ENCODE data around the gene AKR1C2. TPM values are rescaled to one million over a fixed set of nuclear protein-coding genes. Genes with fewer than 3 reads are reported as not detected.

The AKR1C2 gene
- total and polyA plus RNA-seq, 9 of the 15 experiments (the other 6 are each of a cell fraction or from before 2014, with no cell fraction given) = 13.8 to 74.0 (median 30.5) TPM

DNA sequence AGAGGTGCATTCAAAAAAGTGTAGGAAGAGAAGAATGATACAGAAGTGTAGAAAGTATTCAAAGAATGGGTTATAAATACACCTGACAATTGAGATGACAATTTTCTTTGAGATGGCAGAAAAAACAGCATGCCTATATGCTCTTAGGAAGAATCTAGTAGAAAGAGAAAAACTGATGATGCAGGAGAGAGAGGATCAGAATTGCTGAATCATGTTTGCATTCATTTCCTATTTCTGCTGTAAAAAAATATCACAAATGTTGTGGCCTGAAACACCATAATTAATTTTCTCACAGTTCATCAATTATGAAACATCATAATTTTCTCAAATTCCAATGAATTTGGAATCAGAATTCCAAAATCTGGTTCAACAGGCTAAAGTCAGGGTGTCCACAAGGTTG is 50.3 kb downstream of the AKR1C2 start:
- H2AFZ ChIP-seq (ENCODE audit: low read depth, low read length) = peak overlapping the region; percentile 3; the same call in 1 of the 2 replicates
- no peaks in the 10 kb centered on the region for H3K36me3 ChIP-seq (ENCODE audit: control insufficient read depth, insufficient read depth, low read length)
- no peak for DNase-seq (ENCODE audit: extremely low read depth in 1 of 4, low spot score in 3 of 4)
- no peaks in the 10 kb centered on the region for H3K27me3 ChIP-seq (ENCODE audit: control insufficient read depth in 2 of 2, insufficient read depth in 2 of 2, low read length in 2 of 2)
- ChIA-PET CTCF (ENCODE audit: low intra/inter-chr PET ratio) (no interaction called here), POLR2A (no interaction called here)
- H4K20me1 ChIP-seq (replicated peaks; ENCODE audit: control insufficient read depth, insufficient read depth, low read length) = no peaks in the 10 kb centered on the region
- FAIRE-seq = peak; percentile 63
- ATAC-seq = no peak
- no peaks in the 10 kb centered on the region for H3K9me3 ChIP-seq (replicated peaks; ENCODE audit: control insufficient read depth, insufficient read depth, low read depth, low read length)
- H3K4me2 ChIP-seq (ENCODE audit: insufficient read depth, low read length) = no peak overlapping the region
- in situ Hi-C loops (cut with MboI) (no loop called here), intact Hi-C loops (cut with micrococcal nuclease) (no loop called here)
- H3K9me1 ChIP-seq (ENCODE audit: control insufficient read depth, insufficient read depth, low read length) = no peaks in the 10 kb centered on the region
- no peak overlapping the region for H3K9ac ChIP-seq (ENCODE audit: insufficient read depth in 1 of 2, low read depth in 2 of 2, low read length in 2 of 2)
- H3K27ac ChIP-seq (ENCODE audit: extremely low read depth, low read depth, low read length) = no peak overlapping the region
- no peak overlapping the region for H3K4me3 ChIP-seq
- H3K79me2 ChIP-seq (ENCODE audit: control insufficient read depth, insufficient read depth, low read length) = no peaks in the 10 kb centered on the region
- BruUV-seq (replicated peaks) = no TSS peak
- H3K4me1 ChIP-seq (replicated peaks in 1 of 2; ENCODE audit: control insufficient read depth in 2 of 2, insufficient read depth in 2 of 2, low read length in 2 of 2) = peaks cover 0 to 2% of the 10 kb centered on the region in 2 experiments; a peak in 2 of 5 replicates
- no peak for TF ChIP-seq L3MBTL2 (IDR thresholded peaks at IDR 0.05)
- peak; percentile 95 for TF ChIP-seq MAFG (tag; conservative IDR thresholded peaks at IDR 0.05)
- TF ChIP-seq, protein P1, sequence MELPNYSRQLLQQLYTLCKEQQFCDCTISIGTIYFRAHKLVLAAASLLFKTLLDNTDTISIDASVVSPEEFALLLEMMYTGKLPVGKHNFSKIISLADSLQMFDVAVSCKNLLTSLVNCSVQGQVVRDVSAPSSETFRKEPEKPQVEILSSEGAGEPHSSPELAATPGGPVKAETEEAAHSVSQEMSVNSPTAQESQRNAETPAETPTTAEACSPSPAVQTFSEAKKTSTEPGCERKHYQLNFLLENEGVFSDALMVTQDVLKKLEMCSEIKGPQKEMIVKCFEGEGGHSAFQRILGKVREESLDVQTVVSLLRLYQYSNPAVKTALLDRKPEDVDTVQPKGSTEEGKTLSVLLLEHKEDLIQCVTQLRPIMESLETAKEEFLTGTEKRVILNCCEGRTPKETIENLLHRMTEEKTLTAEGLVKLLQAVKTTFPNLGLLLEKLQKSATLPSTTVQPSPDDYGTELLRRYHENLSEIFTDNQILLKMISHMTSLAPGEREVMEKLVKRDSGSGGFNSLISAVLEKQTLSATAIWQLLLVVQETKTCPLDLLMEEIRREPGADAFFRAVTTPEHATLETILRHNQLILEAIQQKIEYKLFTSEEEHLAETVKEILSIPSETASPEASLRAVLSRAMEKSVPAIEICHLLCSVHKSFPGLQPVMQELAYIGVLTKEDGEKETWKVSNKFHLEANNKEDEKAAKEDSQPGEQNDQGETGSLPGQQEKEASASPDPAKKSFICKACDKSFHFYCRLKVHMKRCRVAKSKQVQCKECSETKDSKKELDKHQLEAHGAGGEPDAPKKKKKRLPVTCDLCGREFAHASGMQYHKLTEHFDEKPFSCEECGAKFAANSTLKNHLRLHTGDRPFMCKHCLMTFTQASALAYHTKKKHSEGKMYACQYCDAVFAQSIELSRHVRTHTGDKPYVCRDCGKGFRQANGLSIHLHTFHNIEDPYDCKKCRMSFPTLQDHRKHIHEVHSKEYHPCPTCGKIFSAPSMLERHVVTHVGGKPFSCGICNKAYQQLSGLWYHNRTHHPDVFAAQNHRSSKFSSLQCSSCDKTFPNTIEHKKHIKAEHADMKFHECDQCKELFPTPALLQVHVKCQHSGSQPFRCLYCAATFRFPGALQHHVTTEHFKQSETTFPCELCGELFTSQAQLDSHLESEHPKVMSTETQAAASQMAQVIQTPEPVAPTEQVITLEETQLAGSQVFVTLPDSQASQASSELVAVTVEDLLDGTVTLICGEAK (IDR thresholded peaks at IDR 0.05) = no peak
- TF ChIP-seq, protein P1 (CRISPR knock-in tag; IDR thresholded peaks at IDR 0.05) = no peak
- peak; percentile 92 for TF ChIP-seq C11orf30 (IDR thresholded peaks at IDR 0.05; ENCODE audit: low read depth)
- TF ChIP-seq, protein P2, sequence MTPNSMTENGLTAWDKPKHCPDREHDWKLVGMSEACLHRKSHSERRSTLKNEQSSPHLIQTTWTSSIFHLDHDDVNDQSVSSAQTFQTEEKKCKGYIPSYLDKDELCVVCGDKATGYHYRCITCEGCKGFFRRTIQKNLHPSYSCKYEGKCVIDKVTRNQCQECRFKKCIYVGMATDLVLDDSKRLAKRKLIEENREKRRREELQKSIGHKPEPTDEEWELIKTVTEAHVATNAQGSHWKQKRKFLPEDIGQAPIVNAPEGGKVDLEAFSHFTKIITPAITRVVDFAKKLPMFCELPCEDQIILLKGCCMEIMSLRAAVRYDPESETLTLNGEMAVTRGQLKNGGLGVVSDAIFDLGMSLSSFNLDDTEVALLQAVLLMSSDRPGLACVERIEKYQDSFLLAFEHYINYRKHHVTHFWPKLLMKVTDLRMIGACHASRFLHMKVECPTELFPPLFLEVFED (CRISPR knock-in tag; conservative IDR thresholded peaks at IDR 0.05) = no peak
- TF ChIP-seq PYGO2 (tag; IDR thresholded peaks at IDR 0.05) = no peak
- 0 out of 2 replicates have a peak, but pooled peaks have one; percentile 39 for TF ChIP-seq SMARCA4 (IDR thresholded peaks at IDR 0.05)
- TF ChIP-seq PCBP1 (IDR thresholded peaks at IDR 0.05; ENCODE audit: low read depth, low read length, poor library complexity, severe bottlenecking) = no peak
- no peak for TF ChIP-seq ZNF184 (CRISPR knock-in tag; IDR thresholded peaks at IDR 0.05)
- no peak for TF ChIP-seq ATF2 (CRISPR knock-in tag; IDR thresholded peaks at IDR 0.05)
- TF ChIP-seq ADNP (tag; IDR thresholded peaks at IDR 0.05) = no peak
- TF ChIP-seq HDAC6 (IDR thresholded peaks at IDR 0.05; ENCODE audit: low read depth, low read length) = no peak
- no peak for TF ChIP-seq ZBED1 (IDR thresholded peaks at IDR 0.05)

All from K562 (cell line).